H1 (cell line): ENCODE measurements around the gene FAM222B.

Source experiments
- FOSL1 ChIP-seq: IDR thresholded peaks from 2 replicates; pipeline ENCODE4 v1.6.1; 2011; ENCODE audit warnings: mild to moderate bottlenecking, low read depth, low read length, moderate library complexity; ENCODE audit not compliant: insufficient read depth
- GTF2F1 ChIP-seq: IDR thresholded peaks from 2 replicates; pipeline ENCODE4 v1.6.1; 2012; ENCODE audit warnings: low read depth, low read length, improper control_type of control experiment, borderline replicate concordance
- RAD21 ChIP-seq, 2 experiments: IDR thresholded peaks in 1 of 2; conservative IDR thresholded peaks in 1 of 2; 2 replicates each; pipeline ENCODE4 v1.6.1; 2011; ENCODE audit warnings: low read depth in 2 of 2, low read length in 2 of 2, improper control_type of control experiment in 1 of 2, inconsistent platforms in 1 of 2, mild to moderate bottlenecking in 1 of 2, moderate library complexity in 1 of 2
- TF ChIP-seq, protein P1 (sequence below), 3 experiments: IDR thresholded peaks; 1 replicate in 2 of 3; 2 replicates in 1 of 3; pipeline versions ENCODE4 v1.5.1 to v1.6.1; 2011; ENCODE audit warnings: low read length in 3 of 3, mild to moderate bottlenecking in 3 of 3, inconsistent platforms in 2 of 3, low read depth in 1 of 3, moderate library complexity in 1 of 3; ENCODE audit not compliant: insufficient read depth in 1 of 3; ENCODE audit errors: control extremely low read depth in 1 of 3

DNA sequence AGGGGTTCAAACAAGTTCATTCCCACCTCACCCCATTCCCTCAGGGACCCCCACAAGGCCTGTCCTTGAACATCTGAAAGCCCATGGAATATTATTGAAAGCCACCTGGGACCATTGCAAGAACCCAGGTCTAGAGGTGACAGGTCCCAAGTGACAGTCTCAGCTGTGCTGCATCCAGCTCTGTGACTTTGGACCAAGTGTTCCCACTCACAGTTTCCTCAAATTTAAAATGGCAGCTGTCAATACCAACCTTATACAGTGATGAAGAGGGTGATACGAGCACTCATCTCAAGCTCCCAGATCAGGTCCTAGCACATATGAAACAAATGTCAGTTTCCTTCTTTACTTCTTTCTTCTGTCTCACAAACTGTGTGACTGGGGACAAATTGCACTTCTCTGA, 21.4 kb upstream of the FAM222B start:
- TF ChIP-seq RAD21 (IDR thresholded peaks at IDR 0.05 in 1 of 2, conservative IDR thresholded peaks at IDR 0.05 in 1 of 2; ENCODE audit: low read depth in 2 of 2, low read length in 2 of 2) (no peak), GTF2F1 (no peak), FOSL1 (no peak)
- TF ChIP-seq, protein P1, sequence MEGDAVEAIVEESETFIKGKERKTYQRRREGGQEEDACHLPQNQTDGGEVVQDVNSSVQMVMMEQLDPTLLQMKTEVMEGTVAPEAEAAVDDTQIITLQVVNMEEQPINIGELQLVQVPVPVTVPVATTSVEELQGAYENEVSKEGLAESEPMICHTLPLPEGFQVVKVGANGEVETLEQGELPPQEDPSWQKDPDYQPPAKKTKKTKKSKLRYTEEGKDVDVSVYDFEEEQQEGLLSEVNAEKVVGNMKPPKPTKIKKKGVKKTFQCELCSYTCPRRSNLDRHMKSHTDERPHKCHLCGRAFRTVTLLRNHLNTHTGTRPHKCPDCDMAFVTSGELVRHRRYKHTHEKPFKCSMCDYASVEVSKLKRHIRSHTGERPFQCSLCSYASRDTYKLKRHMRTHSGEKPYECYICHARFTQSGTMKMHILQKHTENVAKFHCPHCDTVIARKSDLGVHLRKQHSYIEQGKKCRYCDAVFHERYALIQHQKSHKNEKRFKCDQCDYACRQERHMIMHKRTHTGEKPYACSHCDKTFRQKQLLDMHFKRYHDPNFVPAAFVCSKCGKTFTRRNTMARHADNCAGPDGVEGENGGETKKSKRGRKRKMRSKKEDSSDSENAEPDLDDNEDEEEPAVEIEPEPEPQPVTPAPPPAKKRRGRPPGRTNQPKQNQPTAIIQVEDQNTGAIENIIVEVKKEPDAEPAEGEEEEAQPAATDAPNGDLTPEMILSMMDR (IDR thresholded peaks at IDR 0.05; ENCODE audit: control extremely low read depth in 1 of 3, insufficient read depth in 1 of 3, low read depth in 1 of 3, low read length in 3 of 3): no peak
